ENCODE results near the gene STAG2.
"Not testable (repeated sequence)": the region's sequence is repeated elsewhere in the genome, so short reads cannot be mapped to it uniquely, and the experiment has no call there.

STAG2 gene

DNA sequence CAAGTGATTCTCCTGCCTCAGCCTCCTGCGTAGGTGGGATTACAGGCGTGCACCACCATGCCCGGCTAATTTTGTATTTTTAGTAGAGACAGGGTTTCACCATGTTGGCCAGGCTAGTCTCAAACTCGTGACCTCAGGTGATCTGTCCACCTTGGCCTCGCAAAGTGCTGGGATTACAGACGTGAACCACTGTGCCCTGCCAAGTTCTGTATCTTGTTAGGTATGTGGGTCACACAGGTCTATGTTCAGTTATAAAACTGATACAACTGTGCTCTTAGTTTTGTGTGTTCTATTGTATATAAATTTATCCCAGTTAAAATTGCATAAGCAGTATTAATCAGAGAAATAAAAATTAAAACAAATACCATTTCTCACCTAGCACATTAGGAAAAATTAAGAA is 122.9 kb downstream of the STAG2 start:
- DNase-seq: not testable (repeated sequence)

DNA sequence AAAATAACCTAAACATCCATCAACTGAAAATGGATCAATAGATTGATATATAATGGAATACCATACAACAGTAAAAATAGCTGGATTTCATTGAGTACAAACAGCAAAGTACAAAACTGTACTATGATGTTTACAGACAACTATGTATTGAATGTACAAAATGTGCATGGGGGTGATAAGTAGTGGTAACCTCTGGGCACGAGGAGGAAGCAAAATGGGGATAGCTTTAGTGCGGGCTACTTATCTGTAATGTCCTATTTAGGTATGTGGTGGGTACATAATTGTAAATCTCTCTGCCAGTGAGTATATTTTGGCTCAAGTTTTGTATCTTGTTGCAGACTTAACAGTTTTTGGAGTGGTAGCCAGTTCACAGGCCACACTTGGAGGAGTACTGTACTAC is 123.6 kb downstream of the STAG2 start:
- no peak for DNase-seq

GRCh38 chrX:124086411-124086810 is 124.9 kb downstream of the STAG2 start:
- no peak for DNase-seq

GRCh38 chrX:124087000-124087746 is 125.7 kb downstream of the STAG2 start:
- no peak for DNase-seq

DNA sequence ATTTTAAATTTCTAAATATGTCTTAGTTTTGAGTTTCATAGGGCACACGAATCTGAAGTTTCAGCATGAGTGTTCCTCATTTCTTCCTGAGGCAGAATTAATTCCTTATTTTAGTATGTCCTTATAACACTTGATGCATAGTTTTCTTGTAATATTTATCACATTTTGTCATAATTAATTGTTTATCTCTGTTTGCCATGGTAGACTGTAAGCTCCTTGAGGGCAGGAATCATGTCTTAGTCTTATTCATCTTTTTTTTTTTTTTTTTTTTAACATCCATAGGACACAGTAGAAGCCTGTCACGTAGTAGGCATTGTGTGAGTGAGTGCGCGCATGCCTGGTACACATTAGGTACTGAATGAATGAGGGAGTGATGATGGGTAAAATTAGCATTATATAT is 131.7 kb downstream of the STAG2 start:
- DNase-seq: no peak

- DNase-seq: no peak
Measured at GRCh38 chrX:124097116-124097515, 135.6 kb downstream of the STAG2 start.

DNA sequence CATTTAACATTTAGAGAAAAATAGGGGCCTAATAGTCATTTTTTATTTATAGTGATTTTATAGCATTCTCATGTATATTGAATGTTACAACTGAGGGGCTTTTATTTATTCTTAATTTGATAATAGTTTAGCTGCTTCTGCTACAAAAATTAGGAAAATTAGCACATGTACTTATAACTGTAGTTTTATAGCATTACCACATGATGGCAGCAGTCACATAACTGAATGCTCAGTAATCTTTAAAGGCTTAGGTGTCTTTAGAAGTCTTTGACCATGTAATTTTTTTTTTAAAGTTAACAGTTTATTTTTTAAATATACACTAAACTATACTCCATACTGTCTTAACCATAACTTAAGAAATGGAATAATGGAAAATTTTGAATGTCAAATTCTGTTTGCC is 136.6 kb downstream of the STAG2 start:
- DNase-seq: peak; percentile 0

- no peak for DNase-seq
Measured at GRCh38 chrX:124103966-124104365, 142.5 kb downstream of the STAG2 start.

GRCh38 chrX:124104512-124104911 is 143.0 kb downstream of the STAG2 start:
- DNase-seq: not testable (repeated sequence)

GRCh38 chrX:124113621-124114600 is 152.4 kb downstream of the STAG2 start:
- no peak for DNase-seq

- DNase-seq: no peak
Measured at GRCh38 chrX:124117325-124117724, 155.8 kb downstream of the STAG2 start.

GRCh38 chrX:124125471-124125870 is 164.0 kb downstream of the STAG2 start:
- DNase-seq: no peak

- no peak for DNase-seq
Measured at GRCh38 chrX:124127496-124127895, 166.0 kb downstream of the STAG2 start.

DNA sequence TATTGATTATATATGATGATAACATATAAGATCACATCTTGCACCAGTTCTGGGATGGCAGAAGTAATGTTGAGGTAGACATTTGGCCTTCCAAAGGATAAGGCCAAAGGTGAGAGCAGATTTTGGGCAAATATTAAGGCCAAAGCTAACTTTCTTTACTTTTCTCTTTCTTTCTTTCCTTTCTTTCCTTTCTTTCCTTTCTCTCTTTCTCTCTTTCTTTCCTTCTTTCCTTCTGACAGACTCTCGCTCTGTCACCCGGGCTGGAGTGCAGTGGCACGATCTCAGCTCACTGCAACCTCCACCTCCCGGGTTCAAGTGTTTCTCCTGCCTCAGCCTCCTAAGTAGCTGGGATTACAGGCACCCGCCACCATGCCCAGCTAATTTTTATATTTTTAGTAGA is 170.9 kb downstream of the STAG2 start:
- DNase-seq: not testable (repeated sequence)

DNA sequence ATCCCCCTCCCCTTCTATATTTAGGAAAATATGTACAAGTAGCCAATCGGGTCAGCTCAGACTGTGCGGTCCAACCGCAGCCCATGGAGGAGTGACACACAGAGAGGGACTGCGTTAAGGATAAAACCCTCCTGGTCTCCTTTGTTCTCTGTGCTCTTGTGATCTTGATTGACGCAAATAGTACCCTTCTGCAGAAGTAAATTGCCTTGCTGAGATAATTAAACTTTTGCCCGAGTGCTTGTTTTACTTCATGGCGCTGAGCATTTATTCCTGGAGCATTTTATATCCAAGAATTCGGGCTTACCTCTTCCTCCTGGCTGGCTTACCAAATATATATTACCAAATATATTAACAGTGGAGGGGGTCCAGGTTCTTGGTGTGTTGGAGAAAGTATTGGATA is 184.2 kb downstream of the STAG2 start:
- DNase-seq: no peak

- no peak for DNase-seq
Measured at GRCh38 chrX:124151195-124151594, 189.7 kb downstream of the STAG2 start.
